Ovary (tissue), 9 donors: Measurements from ENCODE around the gene CDKL2. TPM values are rescaled to one million over a fixed set of nuclear protein-coding genes. Genes with fewer than 3 reads are reported as not detected.

Experiments
- DNase-seq, 5 donors: peaks; one replicate each; pipeline ENCODE4 v3.0.0-alpha.2; 2019 to 2020
- H3K27ac ChIP-seq, 2 donors: fragments of 200-600 bp; one replicate each; pipeline versions ENCODE4 v1.5.1 to v1.8.0; 2019 to 2022
- H3K27me3 ChIP-seq: fragments of 200-600 bp; one replicate; pipeline ENCODE4 v1.8.0; 2022
- H3K36me3 ChIP-seq: fragments of 200-600 bp; sonication (generic); one replicate; pipeline ENCODE4 v1.5.1; 2019
- H3K4me1 ChIP-seq: one replicate; pipeline ENCODE4 v1.8.1; 2013; ENCODE audit warnings: mild to moderate bottlenecking, moderate library complexity; ENCODE audit not compliant: insufficient read depth
- H3K4me3 ChIP-seq: fragments of 200-600 bp; sonication (generic); one replicate; pipeline ENCODE4 v1.5.1; 2017
- H3K9me3 ChIP-seq, 2 donors: fragments of 200-600 bp in 1 of 2; sonication (generic) in 1 of 2; one replicate each; pipeline versions ENCODE4 v1.5.1 to v1.8.1; 2013 to 2019; ENCODE audit warnings: mild to moderate bottlenecking in 1 of 2, moderate library complexity in 1 of 2
- EP300 ChIP-seq: sonication (generic); formaldehyde crosslinking; IDR thresholded peaks from one replicate; pipeline ENCODE4 v1.6.1; 2017; ENCODE audit warnings: antibody characterized with exemption
- POLR2A ChIP-seq: fragments of 450-650 bp; IDR thresholded peaks from one replicate; pipeline ENCODE4 v1.6.1; 2017; ENCODE audit warnings: antibody characterized with exemption, mild to moderate bottlenecking, moderate library complexity
- WGBS, 3 donors: extraction: QIAGEN DNeasy Blood & Tissue Kit in 1 of 3; methylation state at CpG; one replicate each; pipeline versions ENCODE4 v1.1.5 to v1.1.7; 2013 to 2017; 5-methylcytosine and 5-hydroxymethylcytosine counted together
- intact Hi-C, 4 donors: fragments of 100-400 bp; cut with DNase I; formaldehyde crosslinking; loops; one replicate each; pipeline versions ENCODE4 v1.11.0 to v1.15.1; 2022 to 2023
- polyA plus RNA-seq, 2 donors: library from polyadenylated mRNA; stranded (reverse); fragments of 200-250 nt in 1 of 2; fragments of 350-450 nt in 1 of 2; fragmentation: Illumina TruSeq in 1 of 2; extraction: RNeasy Lipid Tissue Mini Kit (QIAGEN cat#74804) in 1 of 2; gene quantifications; one replicate each; pipeline ENCODE4 v1.2.3, GENCODE V29; 2013 to 2014
- total RNA-seq, 7 donors: library from RNA; depleted of rRNA in 2 of 7; stranded (reverse); fragments of >200 nt in 2 of 7; fragmentation: NEBNext Ultra II Directional in 3 of 7; extraction: Animal tissue kit (Norgen Biotek cat#: 25700) in 3 of 7; gene quantifications; one replicate each; pipeline versions ENCODE4 v1.1.0 to v1.2.4, GENCODE V29; 2016 to 2023
- TF ChIP-seq, protein P1 (sequence below), 3 donors: fragments of 450-650 bp in 2 of 3; fragments of 200-600 bp in 1 of 3; IDR thresholded peaks; one replicate each; pipeline versions ENCODE4 v1.5.1 to v1.8.0; 2016 to 2022; ENCODE audit warnings: antibody characterized with exemption in 3 of 3, mild to moderate bottlenecking in 1 of 3
- donor health status: DM: no; HTN: no; CAD: no; lungs with moderate emphysema.
- donor health status: DM: no; HTN: no; CAD: no.
- donor health status: Bipolar disorder and iron deficiency.
- donor health status: DM: yes; HTN: yes; CAD: no.
- donor health status: DM: no; HTN: no; CAD: no.
- donor health status: DM: yes; HTN: yes; CAD: no.

CDKL2 gene
- total and polyA plus RNA-seq, 9 donors, result 0.45 to 3.4 (median 1.4) TPM

DNA sequence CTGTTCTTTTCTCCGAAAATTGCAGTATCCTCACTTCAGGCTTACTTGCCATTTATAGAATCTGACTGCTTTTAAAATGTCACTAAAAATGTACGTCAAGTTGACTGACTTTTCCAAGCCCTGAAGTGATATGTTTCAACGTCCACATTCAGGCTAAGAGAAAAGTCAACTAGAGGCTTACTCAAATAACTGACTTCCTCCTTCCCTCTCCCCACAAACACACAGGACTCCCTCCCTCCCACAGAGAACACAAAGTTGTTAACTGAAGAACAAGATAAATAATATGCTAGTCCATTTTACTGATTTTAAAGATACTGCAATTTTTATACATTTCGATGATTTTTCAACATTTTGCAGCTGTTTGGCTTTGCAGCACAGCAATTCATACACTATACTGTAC, 13.8 kb upstream of the CDKL2 start:
- intact Hi-C loops, result no loop called here
- no peak overlapping the region for H3K4me3 ChIP-seq
- no peaks in the 10 kb centered on the region for H3K36me3 ChIP-seq
- WGBS, 3 donors, result 76 to 79% (median 78%) methylated on average over 4 of the region's 4 CpGs
- TF ChIP-seq EP300 (no peak), POLR2A (no peak)
- TF ChIP-seq, protein P1, sequence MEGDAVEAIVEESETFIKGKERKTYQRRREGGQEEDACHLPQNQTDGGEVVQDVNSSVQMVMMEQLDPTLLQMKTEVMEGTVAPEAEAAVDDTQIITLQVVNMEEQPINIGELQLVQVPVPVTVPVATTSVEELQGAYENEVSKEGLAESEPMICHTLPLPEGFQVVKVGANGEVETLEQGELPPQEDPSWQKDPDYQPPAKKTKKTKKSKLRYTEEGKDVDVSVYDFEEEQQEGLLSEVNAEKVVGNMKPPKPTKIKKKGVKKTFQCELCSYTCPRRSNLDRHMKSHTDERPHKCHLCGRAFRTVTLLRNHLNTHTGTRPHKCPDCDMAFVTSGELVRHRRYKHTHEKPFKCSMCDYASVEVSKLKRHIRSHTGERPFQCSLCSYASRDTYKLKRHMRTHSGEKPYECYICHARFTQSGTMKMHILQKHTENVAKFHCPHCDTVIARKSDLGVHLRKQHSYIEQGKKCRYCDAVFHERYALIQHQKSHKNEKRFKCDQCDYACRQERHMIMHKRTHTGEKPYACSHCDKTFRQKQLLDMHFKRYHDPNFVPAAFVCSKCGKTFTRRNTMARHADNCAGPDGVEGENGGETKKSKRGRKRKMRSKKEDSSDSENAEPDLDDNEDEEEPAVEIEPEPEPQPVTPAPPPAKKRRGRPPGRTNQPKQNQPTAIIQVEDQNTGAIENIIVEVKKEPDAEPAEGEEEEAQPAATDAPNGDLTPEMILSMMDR (IDR thresholded peaks at IDR 0.05), result no peak
- no peaks in the 10 kb centered on the region for H3K9me3 ChIP-seq
- no peak for DNase-seq
- H3K27me3 ChIP-seq, result no peaks in the 10 kb centered on the region
- H3K27ac ChIP-seq, result no peak overlapping the region
- H3K4me1 ChIP-seq, result no peaks in the 10 kb centered on the region

DNA sequence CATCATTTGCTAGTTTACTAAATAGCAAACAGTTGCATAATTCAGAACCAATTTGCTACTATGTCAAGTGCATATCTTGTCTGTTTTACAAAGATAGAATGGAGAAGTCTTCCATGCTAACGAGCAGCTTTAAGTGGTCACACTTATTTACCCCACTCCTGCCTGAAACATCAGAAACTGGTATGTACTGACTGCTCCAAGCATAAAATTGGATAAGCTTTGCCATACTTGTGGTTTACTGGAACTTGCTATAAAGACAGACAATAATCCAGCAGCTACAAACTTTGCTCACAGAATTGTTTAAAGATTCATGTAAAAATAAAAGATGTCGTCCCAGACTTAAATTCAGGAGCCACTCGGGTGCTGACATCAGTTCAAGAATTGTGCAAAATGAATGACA, 13.3 kb upstream of the CDKL2 start:
- DNase-seq, result no peak
- H3K27me3 ChIP-seq, result no peaks in the 10 kb centered on the region
- no peaks in the 10 kb centered on the region for H3K4me1 ChIP-seq
- H3K36me3 ChIP-seq, result no peaks in the 10 kb centered on the region
- H3K27ac ChIP-seq, result no peak overlapping the region
- WGBS, 3 donors, result 34 to 61% (median 54%) methylated on average over 3 of the region's 3 CpGs
- TF ChIP-seq, protein P1 (IDR thresholded peaks at IDR 0.05), result no peak
- no peak for TF ChIP-seq POLR2A
- TF ChIP-seq EP300, result no peak
- no peak overlapping the region for H3K4me3 ChIP-seq
- intact Hi-C loops, result no loop called here
- no peaks in the 10 kb centered on the region for H3K9me3 ChIP-seq

DNA sequence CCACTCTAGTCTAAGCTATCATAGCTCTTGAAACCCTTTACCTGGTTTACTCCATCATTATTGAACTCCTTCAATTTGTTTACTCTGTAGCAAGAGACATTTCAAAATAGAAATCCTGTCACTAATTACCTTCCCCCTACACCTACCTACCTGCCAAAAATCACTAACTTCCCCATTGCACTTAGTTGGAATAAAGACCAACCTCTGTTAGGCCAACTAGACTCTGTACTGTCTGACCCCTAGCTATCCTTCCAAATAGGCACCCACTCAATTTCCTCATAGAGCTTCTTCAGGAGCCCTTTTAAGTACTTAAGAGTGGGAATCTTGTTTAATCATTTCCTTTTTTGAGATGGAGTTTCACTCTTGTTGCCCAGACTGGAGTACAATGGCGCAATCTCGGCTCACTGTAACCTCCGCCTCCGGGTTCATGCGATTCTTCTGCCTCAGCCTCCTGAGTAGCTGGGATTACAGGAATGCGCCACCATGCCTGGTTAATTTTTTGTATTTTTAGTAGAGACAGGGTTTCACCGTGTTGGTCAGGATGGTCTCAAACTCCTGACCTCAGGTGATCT, 8.9 kb upstream of the CDKL2 start:
- 94 to 97% (median 97%) methylated on average over 7 of the region's 7 CpGs for WGBS, 3 donors
- intact Hi-C loops, result no loop called here
- no peaks in the 10 kb centered on the region for H3K9me3 ChIP-seq
- TF ChIP-seq, protein P1 (IDR thresholded peaks at IDR 0.05), result no peak
- no peak for TF ChIP-seq EP300
- TF ChIP-seq POLR2A, result no peak
- no peak overlapping the region for H3K27ac ChIP-seq
- peaks cover 2% of the 10 kb centered on the region for H3K4me1 ChIP-seq
- H3K36me3 ChIP-seq, result no peaks in the 10 kb centered on the region
- no peak for DNase-seq
- H3K27me3 ChIP-seq, result no peaks in the 10 kb centered on the region
- no peak overlapping the region for H3K4me3 ChIP-seq

DNA sequence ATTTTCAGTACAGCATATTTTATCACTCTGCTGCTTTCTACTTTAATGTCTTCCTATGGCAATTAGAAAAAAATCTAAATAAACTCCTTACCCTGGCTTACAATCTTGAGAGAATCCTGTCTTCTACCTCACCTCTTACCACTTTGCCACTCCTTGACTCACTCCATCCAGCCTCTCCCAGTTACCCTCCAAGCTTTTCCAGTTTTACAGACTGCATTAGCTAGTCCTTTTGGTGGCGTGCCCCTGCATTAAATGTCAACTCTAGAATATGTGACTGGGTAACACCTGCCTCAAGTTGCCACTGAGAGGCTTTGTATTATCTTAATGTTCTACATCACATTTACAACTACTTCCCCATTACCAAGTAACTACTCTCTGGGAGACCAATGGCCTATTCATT, 7.5 kb upstream of the CDKL2 start:
- intact Hi-C loops, result no loop called here
- no peaks in the 10 kb centered on the region for H3K9me3 ChIP-seq

More for the DNA sequence above, 7.5 kb upstream of the CDKL2 start:
- Histone ChIP-seq H3K36me3 (no peaks in the 10 kb centered on the region), H3K27me3 (no peaks in the 10 kb centered on the region), H3K4me3 (no peak overlapping the region), H3K4me1 (peaks cover 2% of the 10 kb centered on the region), H3K27ac (no peak overlapping the region)
- TF ChIP-seq POLR2A (no peak), EP300 (no peak)
- TF ChIP-seq, protein P1 (IDR thresholded peaks at IDR 0.05), result no peak
- no peak for DNase-seq
- 95 to 97% (median 97%) methylated on average over 1 of the region's 1 CpG for WGBS, 3 donors
